ENCODE results near the gene HRC.

GRCh38 chr19:49194408-49194807 lies 39.2 kb upstream of the HRC start:
- TF ChIP-seq CTCF (IDR thresholded peaks at IDR 0.05) (no peak), POLR2A (IDR thresholded peaks at IDR 0.05) (no peak)

All from right lobe of liver (tissue), 4 donors.